H9 (cell line): ENCODE data around the gene CSHL1. TPM values are rescaled to one million over a fixed set of nuclear protein-coding genes. Genes with fewer than 3 reads are reported as not detected.

Source experiments
- DNase-seq: peaks from one replicate; pipeline ENCODE4 v3.0.0-alpha.2; 2017
- H2AFZ ChIP-seq: one replicate; pipeline ENCODE4 v1.6.1; 2013; ENCODE audit warnings: mild to moderate bottlenecking, low read length, control low read depth, moderate library complexity
- H2AK5ac ChIP-seq: 2 replicates; pipeline ENCODE4 v1.6.1; 2013; ENCODE audit warnings: low read length, control low read depth, mixed read lengths; ENCODE audit not compliant: insufficient read length
- H2BK120ac ChIP-seq: one replicate; pipeline ENCODE4 v1.6.1; 2013; ENCODE audit warnings: low read depth, mild to moderate bottlenecking, low read length, control low read depth, inconsistent platforms; ENCODE audit not compliant: poor library complexity, severe bottlenecking
- H2BK12ac ChIP-seq: 2 replicates; pipeline ENCODE4 v1.6.1; 2013; ENCODE audit warnings: low read length, control low read depth, mixed read lengths, low read depth; ENCODE audit not compliant: insufficient read length
- H2BK15ac ChIP-seq: 2 replicates; pipeline ENCODE4 v1.6.1; 2013; ENCODE audit warnings: low read depth, low read length, control low read depth
- H2BK20ac ChIP-seq: one replicate; pipeline ENCODE4 v1.6.1; 2013; ENCODE audit warnings: low read depth, mild to moderate bottlenecking, low read length, control low read depth, inconsistent platforms; ENCODE audit not compliant: poor library complexity, severe bottlenecking
- H2BK5ac ChIP-seq: 2 replicates; pipeline ENCODE4 v1.6.1; 2013; ENCODE audit warnings: low read length, control low read depth, mixed read lengths; ENCODE audit not compliant: insufficient read length
- H3K14ac ChIP-seq: 2 replicates; pipeline ENCODE4 v1.6.1; 2013; ENCODE audit warnings: low read length, control low read depth; ENCODE audit not compliant: insufficient read depth
- H3K18ac ChIP-seq: 2 replicates; pipeline ENCODE4 v1.6.1; 2013; ENCODE audit warnings: low read depth, mild to moderate bottlenecking, mixed read lengths, low read length, control low read depth; ENCODE audit not compliant: insufficient read length
- H3K23ac ChIP-seq: 2 replicates; pipeline ENCODE4 v1.6.1; 2013; ENCODE audit warnings: low read length, control low read depth, mixed read lengths, low read depth; ENCODE audit not compliant: insufficient read length
- H3K23me2 ChIP-seq: 2 replicates; pipeline ENCODE4 v1.6.1; 2013; ENCODE audit warnings: low read depth, mild to moderate bottlenecking, mixed read lengths, low read length, control low read depth; ENCODE audit not compliant: insufficient read length, poor library complexity, severe bottlenecking
- H3K27ac ChIP-seq: 2 replicates; pipeline ENCODE4 v1.5.1; 2013; ENCODE audit warnings: low read length, control low read depth, mixed read lengths, low read depth; ENCODE audit not compliant: insufficient read length
- H3K27me3 ChIP-seq: 2 replicates; pipeline ENCODE4 v1.6.1; 2013; ENCODE audit warnings: low read length, control low read depth, inconsistent platforms; ENCODE audit not compliant: insufficient read depth
- H3K4ac ChIP-seq: 2 replicates; pipeline ENCODE4 v1.6.1; 2013; ENCODE audit warnings: low read depth, mild to moderate bottlenecking, control low read depth, inconsistent platforms, low read length, moderate library complexity
- H3K4me1 ChIP-seq: 2 replicates; pipeline ENCODE4 v1.6.1; 2013; ENCODE audit warnings: low read length, control low read depth, inconsistent platforms; ENCODE audit not compliant: insufficient read depth
- H3K4me2 ChIP-seq: 2 replicates; pipeline ENCODE4 v1.6.1; 2013; ENCODE audit warnings: low read length, control low read depth, mixed read lengths; ENCODE audit not compliant: insufficient read length, insufficient read depth
- H3K56ac ChIP-seq: 2 replicates; pipeline ENCODE4 v1.6.1; 2013; ENCODE audit warnings: low read depth, mild to moderate bottlenecking, mixed read lengths, low read length, control low read depth; ENCODE audit not compliant: insufficient read length
- H3K79me1 ChIP-seq: 2 replicates; pipeline ENCODE4 v1.6.1; 2013; ENCODE audit warnings: low read depth, mild to moderate bottlenecking, moderate library complexity, low read length, control low read depth, inconsistent platforms; ENCODE audit not compliant: insufficient read depth, poor library complexity, severe bottlenecking
- H3K79me2 ChIP-seq: 2 replicates; pipeline ENCODE4 v1.6.1; 2013; ENCODE audit warnings: low read length, control low read depth, inconsistent platforms; ENCODE audit not compliant: insufficient read depth
- H3K9ac ChIP-seq: 2 replicates; pipeline ENCODE4 v1.6.1; 2013; ENCODE audit warnings: low read length, control low read depth, mixed read lengths; ENCODE audit not compliant: insufficient read length; ENCODE audit errors: extremely low read depth
- H3K9me3 ChIP-seq: one replicate; pipeline ENCODE4 v1.6.1; 2013; ENCODE audit warnings: low read depth, low read length, inconsistent platforms; ENCODE audit not compliant: control insufficient read depth
- H3T11ph ChIP-seq: one replicate; pipeline ENCODE4 v1.6.1; 2013; ENCODE audit warnings: mild to moderate bottlenecking, low read length, control low read depth, inconsistent platforms
- H4K20me1 ChIP-seq: one replicate; pipeline ENCODE4 v1.6.1; 2013; ENCODE audit not compliant: control insufficient read depth, insufficient read length, insufficient read depth
- H4K5ac ChIP-seq: 2 replicates; pipeline ENCODE4 v1.6.1; 2013; ENCODE audit warnings: low read depth, mild to moderate bottlenecking, mixed read lengths, low read length, control low read depth; ENCODE audit not compliant: insufficient read length
- H4K8ac ChIP-seq: replicated peaks from 2 replicates; pipeline ENCODE4 v1.6.1; 2013; ENCODE audit warnings: low read length, control low read depth, mixed read lengths, low read depth; ENCODE audit not compliant: insufficient read length
- H4K91ac ChIP-seq: 2 replicates; pipeline ENCODE4 v1.6.1; 2013; ENCODE audit warnings: low read depth, mild to moderate bottlenecking, moderate library complexity, mixed read lengths, low read length, control low read depth; ENCODE audit not compliant: insufficient read length
- H3K27ac Mint-ChIP-seq, 3 experiments: 2 replicates in 2 of 3; 3 replicates in 1 of 3; pipeline ENCODE4 v1.8.0; 2020 to 2021; ENCODE audit warnings: mixed read lengths in 3 of 3, mild to moderate bottlenecking in 1 of 3, moderate library complexity in 1 of 3
- H3K27me3 Mint-ChIP-seq: 2 replicates; pipeline ENCODE4 v1.8.0; 2021; ENCODE audit warnings: low read depth, mild to moderate bottlenecking, moderate library complexity, mixed read lengths
- H3K36me3 Mint-ChIP-seq, 3 experiments: 2 replicates in 2 of 3; 3 replicates in 1 of 3; pipeline ENCODE4 v1.8.0; 2020 to 2021; ENCODE audit warnings: low read depth in 3 of 3, mixed read lengths in 3 of 3; ENCODE audit not compliant: insufficient read depth in 1 of 3
- H3K4me1 Mint-ChIP-seq, 2 experiments: 2 replicates each; pipeline ENCODE4 v1.8.0; 2020; ENCODE audit warnings: mixed read lengths in 2 of 2
- H3K4me3 Mint-ChIP-seq, 2 experiments: 2 replicates in 1 of 2; 3 replicates in 1 of 2; pipeline ENCODE4 v1.8.0; 2020 to 2021; ENCODE audit warnings: mild to moderate bottlenecking in 2 of 2, mixed read lengths in 2 of 2, moderate library complexity in 1 of 2
- H3K9me3 Mint-ChIP-seq, 2 experiments: 2 replicates in 1 of 2; 3 replicates in 1 of 2; pipeline ENCODE4 v1.8.0; 2020; ENCODE audit warnings: mild to moderate bottlenecking in 2 of 2, mixed read lengths in 2 of 2, moderate library complexity in 1 of 2
- CTCF ChIP-seq: fragments of 200-600 bp; sonication (generic); conservative IDR thresholded peaks from 3 replicates; pipeline ENCODE4 v1.8.0; 2021; ENCODE audit warnings: antibody characterized with exemption, mild to moderate bottlenecking
- WGBS: extraction: QIAGEN DNeasy Blood & Tissue Kit; methylation state at CpG from one replicate; pipeline ENCODE4 v1.1.7; 2013; ENCODE audit warnings: missing lambda C conversion rate, low lambda C conversion rate, mixed read lengths; ENCODE audit not compliant: insufficient read length; ENCODE audit errors: extremely low coverage; 5-methylcytosine and 5-hydroxymethylcytosine counted together
- total RNA-seq: library from RNA; stranded (reverse); gene quantifications from 2 replicates; pipeline ENCODE4 v1.2.1, GENCODE V29; 2021

Gene CSHL1
- total RNA-seq, 1 experiment from 2014 or later: not detected

GRCh38 chr17:63943745-63944144 lies 32.7 kb upstream of the CSHL1 start:
- no peak overlapping the region for H2BK15ac ChIP-seq
- H3K4me1 ChIP-seq: no peaks in the 10 kb centered on the region
- no peaks in the 10 kb centered on the region for H3K9me3 ChIP-seq
- no peak overlapping the region for H3K4ac ChIP-seq
- no peak overlapping the region for H3K4me2 ChIP-seq
- H3K36me3 Mint-ChIP-seq: peaks cover 9 to 26% (median 11%) of the 10 kb centered on the region in 3 experiments; a peak in 6 of 7 replicates
- no peaks in the 10 kb centered on the region for H3K9me3 Mint-ChIP-seq
- no peak for DNase-seq
- no peak overlapping the region for H3K14ac ChIP-seq
- H4K5ac ChIP-seq: no peak overlapping the region
- H3T11ph ChIP-seq: no peak overlapping the region
- no peak overlapping the region for H2AK5ac ChIP-seq
- WGBS: no CpG with 5 or more reads among the region's 9 CpGs
- no peak overlapping the region for H3K56ac ChIP-seq
- no peak overlapping the region for H4K91ac ChIP-seq
- peak overlapping the region in 1 of 3 experiments; percentile 94; a peak in 2 of 7 replicates for H3K27ac Mint-ChIP-seq
- H2BK12ac ChIP-seq: no peak overlapping the region
- peak; percentile 42; the same call in 2 of the 3 replicates for TF ChIP-seq CTCF
- H3K27me3 ChIP-seq: no peaks in the 10 kb centered on the region
- no peak overlapping the region for H3K18ac ChIP-seq
- H3K23ac ChIP-seq: no peak overlapping the region
- H2AFZ ChIP-seq: no peak overlapping the region
- no peak overlapping the region for H2BK120ac ChIP-seq
- H3K79me2 ChIP-seq: no peaks in the 10 kb centered on the region
- peaks cover 3% of the 10 kb centered on the region; the same call in 1 of the 2 replicates for H3K27me3 Mint-ChIP-seq
- H3K27ac ChIP-seq: no peak overlapping the region
- H4K8ac ChIP-seq: no peak overlapping the region
- no peak overlapping the region for H3K4me3 Mint-ChIP-seq
- H4K20me1 ChIP-seq: no peaks in the 10 kb centered on the region
- H3K79me1 ChIP-seq: no peaks in the 10 kb centered on the region
- no peak overlapping the region for H2BK5ac ChIP-seq
- no peak overlapping the region for H2BK20ac ChIP-seq
- H3K9ac ChIP-seq: no peak overlapping the region
- H3K23me2 ChIP-seq: no peaks in the 10 kb centered on the region
- H3K4me1 Mint-ChIP-seq: peaks cover 2 to 13% of the 10 kb centered on the region in 2 experiments; a peak in 2 of 4 replicates
